NCI-H524 treated with DMSO at 0.1 percent for 48 hours (cell line): ENCODE measurements around the gene ACTRT3.
A peak's percentile ranks its signal among the peaks of the same experiment; 100 is the strongest.
"Not testable (repeated sequence)": the region's sequence is repeated elsewhere in the genome, so short reads cannot be mapped to it uniquely, and the experiment has no call there.

ENCODE experiments used
- DNase-seq: peaks from one replicate; lab custom pipeline; 2025; lab: John Stamatoyannopoulos, UW

Gene ACTRT3

DNA sequence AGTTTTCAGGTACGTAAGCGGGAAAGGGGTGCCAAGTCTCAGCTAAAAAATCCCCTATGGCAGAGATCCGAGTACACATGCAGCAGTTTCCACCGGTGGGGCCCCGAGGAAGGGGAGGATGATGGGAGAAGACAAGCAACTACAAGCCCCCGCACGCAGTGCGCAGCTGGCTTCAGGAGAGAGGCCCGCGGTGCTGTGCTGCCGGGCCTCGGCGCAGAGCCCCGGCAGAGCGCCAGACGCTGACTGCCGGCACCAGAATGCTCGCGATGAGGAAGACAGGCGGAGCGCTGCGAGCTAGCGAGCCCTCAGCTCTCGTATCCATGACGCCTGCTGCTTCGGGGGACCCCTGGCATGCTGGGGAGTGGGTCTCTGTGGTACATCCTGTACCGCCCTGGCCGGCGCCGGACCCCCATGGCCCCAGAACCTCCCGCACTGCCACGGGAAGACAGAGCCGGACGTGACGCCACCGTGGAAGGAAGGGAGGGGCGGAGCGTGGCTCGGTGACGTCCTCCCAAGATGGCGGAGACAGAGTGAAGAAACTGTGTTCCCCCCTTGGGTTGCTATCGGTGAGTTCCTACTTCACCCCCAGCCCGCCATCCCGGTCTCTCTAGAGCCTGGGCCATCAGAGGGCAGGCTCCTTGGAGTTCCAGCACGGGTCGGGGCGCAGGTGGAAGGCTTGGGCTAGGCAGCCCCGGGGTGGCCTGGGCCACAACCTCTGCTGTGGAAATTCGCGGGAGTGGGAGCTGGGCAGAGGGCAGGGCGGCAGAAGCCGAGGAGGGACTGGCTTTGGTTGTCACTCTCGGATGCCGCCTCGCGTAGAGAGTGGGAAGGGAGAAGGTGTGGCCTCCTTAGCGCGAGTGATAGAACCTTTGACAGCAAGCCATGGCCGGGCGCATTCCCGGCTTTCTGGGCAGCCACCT, 3.8 kb upstream of the ACTRT3 start, which contains the start of gene MYNN:
TSS of gene MYNN (plus strand) at position 500 of the 920 bp plus-strand sequence. CDS start 900 bp downstream, outside the sequence.
- peak; percentile 69 for DNase-seq

DNA sequence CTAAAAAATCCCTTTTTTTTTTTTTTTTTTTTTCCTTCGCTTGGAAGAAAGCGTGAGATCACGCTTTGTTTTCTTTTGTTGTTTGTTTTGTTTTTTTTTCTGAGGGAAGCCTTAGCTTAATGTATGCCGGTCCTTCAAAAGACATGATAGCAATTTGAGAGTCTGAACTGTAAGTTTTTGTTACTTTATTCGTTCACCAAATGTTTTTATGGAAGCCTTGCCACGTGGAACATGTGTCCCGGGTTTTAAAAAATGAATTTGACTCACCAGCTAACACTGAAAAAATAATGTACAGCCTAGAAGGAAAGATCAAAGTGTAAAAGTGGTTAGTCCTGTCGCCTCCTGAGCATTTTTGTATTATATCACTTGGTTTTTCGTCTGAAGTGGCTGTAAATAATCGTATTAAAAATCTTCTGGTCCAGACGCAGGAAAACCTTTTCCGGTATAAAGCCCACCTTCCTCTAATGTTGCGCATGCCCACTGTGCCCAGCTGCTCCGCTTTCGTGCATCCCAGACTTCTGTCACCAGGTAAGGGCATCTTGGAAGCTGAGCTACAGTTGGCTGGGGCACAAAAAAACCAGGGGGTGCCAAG, 3.0 kb upstream of the ACTRT3 start:
- DNase-seq = peak; percentile 86

DNA sequence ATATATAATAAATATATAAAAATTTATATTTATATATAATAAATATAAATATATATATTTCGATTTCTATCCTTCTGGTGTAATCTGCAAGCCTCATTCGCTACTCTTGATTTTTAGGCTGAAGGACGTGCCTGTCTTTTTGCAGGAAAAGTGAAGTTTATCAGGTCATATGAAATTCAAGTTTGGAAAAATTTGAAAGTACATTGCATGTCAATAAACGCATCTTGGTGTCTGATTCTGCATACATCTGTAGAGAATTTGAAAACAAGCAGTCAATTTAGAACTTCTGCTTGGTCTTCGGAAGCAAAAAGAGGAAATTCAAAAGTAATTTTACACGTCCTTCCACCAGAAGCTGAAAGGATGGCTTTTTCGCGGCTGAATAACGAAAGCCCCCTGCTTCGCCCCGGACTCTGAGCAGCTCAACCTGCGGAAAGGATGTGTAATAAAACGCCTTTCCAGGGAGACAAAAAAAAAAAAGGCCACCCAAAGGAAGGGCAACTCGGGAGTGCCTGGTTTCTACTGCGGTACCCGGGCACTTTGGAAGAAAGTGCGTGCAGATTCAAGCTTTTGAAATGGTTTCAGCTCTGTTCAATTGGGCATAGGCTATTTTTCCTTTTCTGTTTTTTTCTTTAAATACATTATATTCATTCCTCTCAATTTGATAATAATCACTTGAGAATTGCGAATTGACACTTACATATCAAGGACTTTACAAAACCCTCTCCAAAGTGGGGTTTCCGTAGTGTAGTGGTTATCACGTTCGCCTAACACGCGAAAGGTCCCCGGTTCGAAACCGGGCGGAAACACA, 2.3 kb upstream of the ACTRT3 start:
- DNase-seq = peak; percentile 78

DNA sequence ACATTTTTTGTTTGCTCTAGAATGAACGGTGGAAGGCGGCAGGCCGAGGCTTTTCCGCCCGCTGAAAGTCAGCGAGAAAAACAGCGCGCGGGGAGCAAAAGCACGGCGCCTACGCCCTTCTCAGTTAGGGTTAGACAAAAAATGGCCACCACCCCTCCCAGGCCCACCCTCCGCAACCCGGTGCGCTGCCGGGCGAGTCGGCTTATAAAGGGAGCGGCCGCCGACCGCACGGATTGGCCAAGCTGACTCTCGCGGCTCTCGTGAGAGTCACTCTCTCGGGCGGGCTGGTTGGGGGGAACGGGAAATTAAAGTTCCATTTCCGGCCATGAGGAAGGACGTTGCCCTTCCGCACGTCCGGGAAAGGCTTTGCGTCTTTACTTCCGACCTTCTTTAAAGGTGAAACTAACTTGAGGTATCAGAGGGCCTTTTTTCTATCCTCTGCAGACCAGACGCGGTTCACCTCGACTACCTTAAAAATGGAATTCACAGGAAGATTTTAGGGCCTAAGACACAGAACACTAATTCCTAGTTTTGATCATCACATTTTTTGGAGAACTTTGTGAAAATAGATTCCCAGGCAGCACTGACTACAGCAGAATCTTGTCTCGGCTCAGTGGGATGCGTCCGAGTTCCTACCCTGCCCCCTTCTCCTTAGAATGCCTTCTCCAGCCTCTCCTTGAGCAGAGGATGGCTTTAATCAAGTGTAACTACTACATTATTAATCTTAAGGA, 4.3 kb downstream of the ACTRT3 start, which contains the start of gene TERC:
TSS of gene TERC (minus strand) at position 179 of the 731 bp plus-strand sequence.
- peak; percentile 85 for DNase-seq

DNA sequence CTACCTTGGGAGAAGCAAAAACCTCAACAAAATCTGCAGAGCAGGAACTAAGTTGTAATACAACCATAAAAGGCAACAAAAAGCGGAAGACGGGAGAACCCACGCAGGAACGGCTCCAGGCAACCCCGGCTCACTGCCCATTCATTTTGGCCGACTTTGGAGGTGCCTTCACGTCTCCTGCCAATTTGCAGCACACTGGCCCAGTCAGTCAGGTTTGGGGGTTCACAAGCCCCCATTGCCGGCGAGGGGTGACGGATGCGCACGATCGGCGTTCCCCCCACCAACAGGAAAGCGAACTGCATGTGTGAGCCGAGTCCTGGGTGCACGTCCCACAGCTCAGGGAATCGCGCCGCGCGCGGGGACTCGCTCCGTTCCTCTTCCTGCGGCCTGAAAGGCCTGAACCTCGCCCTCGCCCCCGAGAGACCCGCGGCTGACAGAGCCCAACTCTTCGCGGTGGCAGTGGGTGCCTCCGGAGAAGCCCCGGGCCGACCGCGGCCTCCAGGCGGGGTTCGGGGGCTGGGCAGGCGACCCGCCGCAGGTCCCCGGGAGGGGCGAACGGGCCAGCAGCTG, 5.0 kb downstream of the ACTRT3 start:
- DNase-seq = no peak

- no peak for DNase-seq
These were observed 8.9 kb downstream of the ACTRT3 start for GRCh38 chr3:169760479-169760878.

DNA sequence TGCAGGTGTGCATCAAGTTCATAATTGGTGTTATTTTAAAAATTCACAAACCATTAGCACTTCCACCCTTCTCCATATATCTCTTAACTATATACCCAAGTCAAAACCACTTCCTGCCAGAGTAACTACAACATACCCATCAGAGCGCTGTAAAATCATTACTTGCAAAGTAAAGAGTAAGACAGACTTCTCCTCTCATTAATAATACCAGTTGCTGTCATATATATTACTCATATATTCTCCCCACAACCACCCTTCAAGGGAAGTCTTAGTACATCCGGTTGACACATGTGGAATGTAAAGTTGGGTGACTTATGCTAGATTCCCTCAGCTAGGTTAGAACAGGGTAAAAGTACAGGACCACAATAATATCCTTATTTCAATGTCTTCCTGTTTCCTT, 10.1 kb downstream of the ACTRT3 start:
- no peak for DNase-seq

DNA sequence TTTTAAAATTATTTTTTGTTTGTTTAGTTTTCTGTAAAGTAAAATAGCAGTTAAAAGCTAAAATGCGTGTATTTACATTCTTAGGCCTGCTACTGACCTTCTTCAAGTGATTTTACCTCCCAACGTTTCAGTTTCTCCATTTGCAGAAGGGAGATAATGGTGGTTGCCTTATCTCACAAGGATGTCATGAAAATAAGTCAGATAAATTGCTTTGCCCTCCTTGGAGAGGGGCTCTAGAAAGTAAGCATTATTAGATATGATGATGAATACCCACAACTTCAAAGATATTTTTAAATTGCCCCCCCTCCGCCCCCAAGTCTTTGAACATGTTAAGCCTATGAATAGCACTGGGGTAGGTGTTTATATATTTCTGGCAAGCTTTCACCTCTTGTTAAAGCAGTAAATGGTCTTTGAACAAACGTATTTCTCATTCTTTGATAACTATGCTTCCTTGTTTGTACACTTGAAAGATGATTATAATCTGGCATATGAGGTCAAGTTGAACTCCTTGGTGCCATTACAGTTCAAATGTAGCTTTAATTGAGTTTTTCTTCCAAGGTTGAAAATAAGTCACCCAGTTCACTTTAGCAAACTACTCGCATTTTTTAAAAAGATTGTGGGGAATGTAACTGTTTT, 10.9 kb downstream of the ACTRT3 start:
- no peak for DNase-seq

DNA sequence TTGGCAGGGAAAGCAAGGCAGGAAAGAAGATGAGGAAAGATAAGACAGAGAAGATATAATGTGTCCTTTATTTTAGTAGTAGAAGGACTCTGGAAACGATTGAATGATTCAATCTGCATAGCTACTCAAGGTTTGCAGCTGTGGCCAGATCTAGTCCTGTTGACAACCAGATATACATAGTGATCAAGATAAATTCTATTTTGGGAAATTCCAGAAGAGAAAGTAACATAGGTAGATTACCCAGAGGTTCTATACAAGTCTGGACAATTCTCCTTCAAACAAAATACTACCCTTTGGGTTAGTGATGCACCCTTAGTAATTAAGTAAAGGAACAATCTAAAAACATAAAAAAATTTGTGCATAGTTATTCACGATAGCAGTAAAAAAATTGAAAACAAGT, 13.9 kb downstream of the ACTRT3 start:
- DNase-seq = no peak

- no peak for DNase-seq
These were observed 14.7 kb downstream of the ACTRT3 start for GRCh38 chr3:169754711-169755110.

GRCh38 chr3:169751875-169752274, 17.5 kb downstream of the ACTRT3 start:
- no peak for DNase-seq

DNA sequence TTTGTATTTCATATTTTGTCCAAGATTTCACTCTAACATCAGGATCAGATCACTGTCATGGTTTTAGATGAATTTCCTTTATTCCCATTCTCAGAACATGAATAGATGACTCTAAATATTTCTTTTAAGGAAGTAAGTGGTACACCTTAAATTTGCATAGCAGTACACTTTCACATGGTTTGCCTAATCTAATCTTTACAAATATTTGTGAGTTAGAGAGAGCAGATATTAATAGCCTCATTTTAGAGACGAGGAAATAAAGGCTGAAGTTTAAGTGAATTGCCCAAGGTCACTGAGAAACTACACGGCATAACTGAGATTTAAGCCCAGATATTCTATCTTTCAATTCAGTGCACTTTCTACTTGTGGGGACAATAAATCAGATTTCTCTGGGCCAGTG, 18.7 kb downstream of the ACTRT3 start:
- DNase-seq = no peak

DNA sequence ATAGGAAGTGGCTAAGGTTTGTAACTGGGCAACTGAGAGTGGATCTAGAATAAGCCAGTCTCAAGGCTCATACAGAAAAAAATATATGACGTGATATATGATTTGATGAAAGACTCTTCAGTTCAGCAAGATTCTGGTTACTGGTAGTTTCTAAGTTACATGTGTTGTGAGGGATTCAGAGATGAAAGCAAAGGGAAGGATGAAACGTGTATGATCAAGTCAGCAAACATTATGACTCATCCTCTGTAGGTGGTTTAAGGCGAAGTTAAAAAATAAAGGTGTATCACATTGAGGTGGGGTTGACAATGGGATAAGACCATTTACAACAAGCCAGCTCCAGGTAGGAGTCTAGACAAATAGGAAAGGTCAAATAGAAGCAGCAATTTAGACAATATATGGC, 20.7 kb downstream of the ACTRT3 start:
- DNase-seq = no peak

DNA sequence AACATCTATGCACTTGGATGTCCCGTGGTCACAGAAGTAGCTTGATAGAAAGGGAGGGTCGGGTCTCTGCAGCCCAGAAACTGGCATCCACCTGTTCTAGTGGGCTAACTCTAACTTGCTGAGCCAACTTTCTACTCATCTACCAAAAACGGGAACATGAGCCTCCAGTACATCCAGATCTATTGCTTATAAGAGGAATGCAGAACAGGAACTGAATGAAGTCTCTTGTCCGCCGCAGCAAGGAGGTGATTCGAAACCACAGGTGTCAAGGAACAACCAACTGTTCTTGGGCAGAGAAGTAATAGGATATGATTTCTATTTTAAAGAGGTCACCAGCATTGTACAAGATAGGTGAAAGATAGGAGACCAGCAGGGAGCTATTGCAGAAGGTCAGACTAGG, 22.4 kb downstream of the ACTRT3 start:
- no peak for DNase-seq

DNA sequence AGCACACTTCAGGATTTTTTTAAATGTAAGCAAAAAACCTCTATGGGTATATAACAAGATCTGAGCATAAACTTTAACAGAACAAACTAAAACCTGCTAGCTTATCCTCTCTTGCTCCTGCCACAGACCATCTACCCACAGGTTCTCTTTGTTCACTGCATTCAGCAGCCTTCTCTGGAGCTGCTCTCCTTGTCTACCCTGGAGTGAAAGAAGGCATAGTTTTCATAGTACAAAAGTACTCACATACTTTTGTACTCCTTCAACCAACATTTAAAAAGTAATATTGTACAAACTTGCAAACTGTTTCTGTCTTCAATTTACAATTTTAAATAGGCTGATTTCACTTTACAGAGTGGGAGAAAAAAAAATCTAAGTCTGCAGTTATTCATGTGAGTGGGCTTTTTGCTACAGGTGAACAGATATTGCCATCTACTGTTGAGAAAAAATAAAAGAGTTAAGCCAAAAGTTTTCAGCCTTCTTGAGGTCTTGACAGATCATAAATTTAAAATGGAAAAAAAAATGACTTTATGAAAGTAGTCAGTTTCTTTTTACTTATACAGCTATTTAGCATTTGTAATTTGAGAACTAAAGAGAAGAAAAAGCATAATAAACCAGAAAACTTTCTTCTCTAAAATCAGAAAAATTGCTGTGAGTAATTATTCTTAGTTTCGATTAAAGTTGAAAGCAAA, 24.9 kb downstream of the ACTRT3 start:
- no peak for DNase-seq

GRCh38 chr3:169739067-169739466, 30.3 kb downstream of the ACTRT3 start:
- DNase-seq = no peak

GRCh38 chr3:169731857-169732256, 37.5 kb downstream of the ACTRT3 start:
- not testable (repeated sequence) for DNase-seq

GRCh38 chr3:169722724-169723123, 46.6 kb downstream of the ACTRT3 start:
- DNase-seq = no peak

GRCh38 chr3:169718415-169718814, 50.9 kb downstream of the ACTRT3 start:
- not testable (repeated sequence) for DNase-seq
